Thymus (tissue), 11 donors: ENCODE results near the gene MAP6. TPM values are rescaled to one million over a fixed set of nuclear protein-coding genes. Genes with fewer than 3 reads are reported as not detected.
A peak's percentile ranks its signal among the peaks of the same experiment; 100 is the strongest.
"Not testable (repeated sequence)": the region's sequence is repeated elsewhere in the genome, so short reads cannot be mapped to it uniquely, and the experiment has no call there.

Experiments
- DNase-seq, 9 donors: peaks; one replicate each; pipeline ENCODE4 v3.0.0-alpha.2; 2013; ENCODE audit warnings: low spot score in 9 of 9, low read depth in 6 of 9, missing footprints in 1 of 9
- H3K27ac ChIP-seq, 2 donors: one replicate each; pipeline ENCODE4 v1.5.1; 2013; ENCODE audit warnings: control low read depth in 1 of 2, low read depth in 1 of 2, low read length in 1 of 2, mild to moderate bottlenecking in 1 of 2, moderate library complexity in 1 of 2
- H3K27me3 ChIP-seq, 2 donors: one replicate each; pipeline ENCODE4 v1.5.1; 2013; ENCODE audit warnings: low read length in 1 of 2; ENCODE audit not compliant: control insufficient read depth in 2 of 2, insufficient read depth in 1 of 2
- H3K36me3 ChIP-seq, 2 donors: one replicate each; pipeline ENCODE4 v1.5.1; 2013; ENCODE audit warnings: low read length in 1 of 2, mild to moderate bottlenecking in 1 of 2, moderate library complexity in 1 of 2; ENCODE audit not compliant: control insufficient read depth in 2 of 2, insufficient read depth in 2 of 2
- H3K4me1 ChIP-seq, 2 donors: one replicate each; pipeline ENCODE4 v1.5.1; 2013; ENCODE audit warnings: low read length in 2 of 2; ENCODE audit not compliant: control insufficient read depth in 2 of 2, insufficient read depth in 2 of 2
- H3K4me3 ChIP-seq, 2 donors: one replicate each; pipeline ENCODE4 v1.5.1; 2013; ENCODE audit warnings: low read length in 2 of 2, control low read depth in 1 of 2, mild to moderate bottlenecking in 1 of 2
- H3K9me3 ChIP-seq, 2 donors: one replicate each; pipeline ENCODE4 v1.5.1; 2013; ENCODE audit warnings: low read length in 1 of 2, mild to moderate bottlenecking in 1 of 2; ENCODE audit not compliant: control insufficient read depth in 2 of 2, insufficient read depth in 1 of 2
- WGBS: extraction: QIAGEN DNeasy Blood & Tissue Kit; methylation state at CpG from one replicate; pipeline ENCODE4 v1.1.7; 2013; 5-methylcytosine and 5-hydroxymethylcytosine counted together
- polyA plus RNA-seq: library from polyadenylated mRNA; stranded (reverse); fragments of 200-250 nt; gene quantifications from one replicate; pipeline ENCODE4 v1.2.3, GENCODE V29; 2013
- total RNA-seq: library from RNA; stranded (reverse); fragments of 120-200 nt; gene quantifications from one replicate; pipeline ENCODE4 v1.2.4, GENCODE V29; 2013
- donor health status: healthy.

The MAP6 gene
- total and polyA plus RNA-seq, 2 donors: 1.3 TPM

DNA sequence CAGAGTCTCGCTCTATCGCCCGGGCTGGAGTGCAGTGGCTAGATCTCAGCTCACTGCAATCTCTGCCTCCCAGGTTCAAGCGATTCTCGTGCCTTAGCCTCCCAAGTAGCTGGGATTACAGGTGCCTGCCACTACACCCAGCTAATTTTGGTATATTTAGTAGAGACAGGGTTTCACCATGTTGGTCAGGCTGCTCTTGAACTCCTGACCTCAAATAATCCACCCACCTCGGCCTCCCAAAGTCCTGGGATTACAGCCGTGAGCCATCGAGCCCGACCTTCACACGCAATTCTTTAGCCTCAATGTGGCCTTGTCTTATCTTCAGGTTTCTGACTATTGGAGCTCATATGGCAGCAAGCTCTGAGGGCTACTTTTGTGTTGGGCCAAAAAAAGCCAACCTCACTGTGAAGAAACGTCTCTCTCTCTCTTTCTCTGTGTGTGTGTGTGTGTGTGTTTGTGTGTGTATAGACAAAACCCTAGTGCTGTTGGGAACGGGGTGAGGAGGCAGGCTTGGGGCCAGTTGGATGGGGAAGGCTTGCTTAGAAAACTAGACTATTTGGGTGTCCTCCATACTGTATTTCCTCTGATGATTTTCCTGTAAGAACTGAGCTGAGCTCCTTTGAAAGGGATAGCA lies 84.1 kb downstream of the MAP6 start:
- H3K9me3 ChIP-seq, H3K4me3 ChIP-seq, DNase-seq, H3K36me3 ChIP-seq, H3K27ac ChIP-seq: not testable (repeated sequence)
- H3K4me1 ChIP-seq: peaks cover 7 to 16% of the 10 kb centered on the region in 2 donors
- WGBS: 97% methylated on average over 12 of the region's 12 CpGs
- peaks cover 2 to 19% of the 10 kb centered on the region in 2 donors for H3K27me3 ChIP-seq

DNA sequence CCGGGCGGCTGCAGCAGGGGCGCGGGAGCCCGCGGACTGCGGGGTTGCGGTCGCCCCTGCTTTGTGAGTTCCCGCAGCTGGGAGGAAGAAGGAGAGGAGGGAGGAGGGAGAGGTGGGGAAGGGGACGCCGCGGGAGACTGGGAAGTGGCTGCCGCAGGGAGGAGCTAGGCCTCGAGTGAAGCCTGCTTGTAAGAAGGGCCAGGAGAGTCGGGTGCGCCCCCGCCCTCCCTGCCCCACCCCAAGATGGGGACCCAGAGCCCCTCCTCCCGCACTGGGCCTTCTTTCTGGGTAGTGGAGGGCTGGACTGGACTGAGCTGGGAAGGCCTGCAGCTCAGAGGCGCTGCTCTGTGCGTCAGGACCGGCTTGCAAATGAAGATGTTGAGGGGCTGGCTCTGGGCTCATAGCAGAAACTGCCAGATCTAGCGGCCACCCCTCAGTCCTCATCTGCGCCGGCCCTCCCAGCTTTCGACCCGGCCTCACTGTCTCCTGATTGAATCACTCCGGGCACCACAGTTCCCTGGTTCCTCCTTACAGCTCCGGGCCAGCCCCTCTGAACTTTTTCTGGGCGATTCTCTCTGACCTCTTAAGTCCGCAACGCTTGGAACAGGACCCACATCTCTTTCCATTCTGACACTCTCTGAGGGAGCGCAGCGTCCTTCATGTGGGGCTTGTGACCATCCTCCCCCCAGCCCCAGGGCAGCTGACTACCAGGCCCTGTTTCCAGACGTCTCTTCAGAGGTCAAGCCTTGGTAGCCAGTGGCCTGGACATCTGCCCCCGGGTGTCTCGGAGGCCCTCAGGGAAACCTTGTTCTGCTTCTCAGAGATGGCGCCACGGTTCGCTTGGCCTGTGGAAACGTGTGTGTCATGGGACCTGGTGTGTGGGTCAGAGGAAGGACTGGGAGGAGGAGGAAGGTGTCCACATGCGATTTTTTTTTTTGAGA lies 84.8 kb downstream of the MAP6 start:
- peak overlapping the region; percentile 83 for H3K27ac ChIP-seq
- peaks cover 2 to 19% of the 10 kb centered on the region in 2 donors for H3K27me3 ChIP-seq
- H3K4me1 ChIP-seq: peaks cover 7 to 16% of the 10 kb centered on the region in 2 donors
- H3K4me3 ChIP-seq: peak overlapping the region; percentile 66 to 72
- H3K36me3 ChIP-seq: no peaks in the 10 kb centered on the region
- no peaks in the 10 kb centered on the region for H3K9me3 ChIP-seq
- WGBS: 33% methylated on average over 42 of the region's 42 CpGs
- DNase-seq: peak in 3 of 9 donors; percentile 33 to 71 (median 33)

DNA sequence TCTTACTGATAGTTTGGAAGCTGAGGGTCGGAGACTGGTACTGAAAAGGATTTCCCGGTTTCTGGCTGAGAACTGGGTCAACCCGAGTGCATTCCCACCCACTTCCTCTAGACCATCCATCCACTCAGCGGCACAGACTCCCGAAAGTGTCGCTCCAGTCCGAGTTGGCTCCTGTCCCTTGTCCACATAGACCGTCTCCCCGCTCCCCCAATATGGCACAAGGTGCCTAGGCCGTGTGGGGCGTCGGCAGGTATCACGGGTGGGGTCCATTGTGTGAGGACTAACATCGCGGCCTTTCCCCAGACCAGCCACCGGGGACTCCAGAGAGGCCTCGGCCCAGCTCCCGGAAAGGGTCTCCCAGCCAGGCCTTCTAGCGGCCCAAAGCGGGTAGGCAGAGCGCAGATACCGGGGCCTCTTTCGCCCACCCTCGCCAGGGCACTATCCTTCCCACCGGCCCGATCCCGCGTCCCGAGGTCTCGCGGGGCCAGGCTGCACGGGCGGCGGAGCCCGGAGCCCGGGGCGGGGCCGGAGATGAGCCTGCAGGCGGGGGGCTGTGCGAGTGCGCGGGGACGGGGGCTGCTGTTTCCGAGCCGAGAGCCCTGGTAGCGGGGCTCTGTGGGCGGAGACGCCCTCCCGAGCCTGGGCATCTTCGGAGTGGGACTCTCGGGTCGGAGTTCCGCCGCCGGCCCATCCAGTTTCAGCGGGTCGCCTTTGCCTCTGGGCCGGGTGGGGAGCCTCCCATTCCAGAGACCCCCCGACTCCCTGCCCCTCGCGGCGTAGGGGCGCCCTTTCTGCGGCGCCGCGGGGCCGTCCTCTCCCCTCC lies 85.7 kb downstream of the MAP6 start:
- 4% methylated on average over 68 of the region's 68 CpGs for WGBS
- no peaks in the 10 kb centered on the region for H3K9me3 ChIP-seq
- H3K27me3 ChIP-seq: peaks cover 2 to 19% of the 10 kb centered on the region in 2 donors
- peak in 8 of 9 donors; percentile 48 to 90 (median 54) for DNase-seq
- no peaks in the 10 kb centered on the region for H3K36me3 ChIP-seq
- H3K27ac ChIP-seq: peak overlapping the region; percentile 83
- H3K4me3 ChIP-seq: peak overlapping the region; percentile 66 to 72
- peaks cover 7 to 16% of the 10 kb centered on the region in 2 donors for H3K4me1 ChIP-seq

DNA sequence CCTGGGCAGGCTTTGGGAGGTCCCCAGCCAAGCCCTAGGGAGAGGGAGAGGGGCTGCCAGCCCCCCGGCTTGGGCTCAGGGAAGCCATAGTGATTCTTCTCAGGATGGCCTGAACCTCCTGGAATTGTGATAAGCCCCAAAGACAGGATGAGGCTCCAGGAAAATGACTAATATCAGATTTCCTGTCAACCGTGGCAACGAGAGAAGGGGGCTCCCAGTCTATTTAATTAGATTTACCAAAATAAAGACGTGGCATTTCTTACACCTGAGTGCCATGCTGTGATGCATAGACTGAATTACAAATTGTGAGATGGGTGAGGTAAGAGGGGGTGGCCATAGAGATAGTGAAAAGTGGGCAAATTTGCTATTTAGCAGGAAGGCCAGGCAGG lies 86.3 kb downstream of the MAP6 start:
- 29% methylated on average over 4 of the region's 4 CpGs for WGBS
- Histone ChIP-seq H3K27ac (peak overlapping the region in 1 of 2 donors; percentile 83), H3K36me3 (no peaks in the 10 kb centered on the region), H3K9me3 (no peaks in the 10 kb centered on the region), H3K4me1 (peaks cover 7 to 16% of the 10 kb centered on the region in 2 donors), H3K27me3 (peaks cover 2 to 19% of the 10 kb centered on the region in 2 donors), H3K4me3 (peak overlapping the region; percentile 66 to 72)
- DNase-seq: no peak

DNA sequence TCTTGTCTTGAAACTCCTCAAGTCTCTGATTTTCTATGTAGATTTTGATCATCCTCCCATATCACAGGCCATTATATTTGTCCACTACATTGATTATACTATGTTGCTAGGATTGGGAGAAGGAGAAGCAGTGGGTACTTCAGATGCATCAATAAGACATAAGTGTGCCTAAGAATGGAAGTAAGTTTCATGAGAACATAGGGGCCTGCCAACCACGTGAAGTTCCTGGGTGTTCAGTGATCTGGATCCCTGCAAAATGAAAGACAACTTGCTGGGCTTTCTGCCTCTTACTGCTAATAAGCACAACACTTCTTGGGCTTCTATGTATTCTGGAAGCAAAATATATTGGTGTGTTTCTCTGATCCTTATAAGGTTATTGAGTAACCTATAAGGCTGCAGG lies 89.0 kb downstream of the MAP6 start:
- Histone ChIP-seq H3K27ac (no peak overlapping the region), H3K4me1 (peaks cover 7 to 16% of the 10 kb centered on the region in 2 donors), H3K36me3 (no peaks in the 10 kb centered on the region), H3K9me3 (no peaks in the 10 kb centered on the region), H3K27me3 (peaks cover 2 to 19% of the 10 kb centered on the region in 2 donors), H3K4me3 (no peak overlapping the region)
- DNase-seq: no peak
- 86% methylated on average over 1 of the region's 1 CpG for WGBS

DNA sequence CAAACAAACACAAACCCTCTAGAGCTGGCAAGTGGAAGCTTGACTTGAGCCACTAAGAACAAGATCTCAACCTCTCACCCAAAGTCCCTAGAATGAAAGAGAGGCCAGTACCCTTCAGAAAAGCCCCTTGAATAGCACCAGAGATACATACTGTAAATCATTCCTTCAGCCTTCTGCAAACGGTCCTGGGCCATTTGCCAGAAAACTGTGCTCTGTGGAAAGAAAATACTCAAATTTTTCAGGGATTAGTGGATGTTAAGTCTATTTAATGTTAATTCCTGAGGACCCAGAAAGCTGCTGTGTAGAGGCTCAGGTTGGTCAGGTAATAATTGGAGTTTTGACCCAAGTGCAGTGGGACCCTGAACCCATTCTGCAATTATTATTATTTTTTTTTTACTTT lies 89.9 kb downstream of the MAP6 start:
- peaks cover 2 to 18% of the 10 kb centered on the region in 2 donors for H3K27me3 ChIP-seq
- DNase-seq: no peak
- 35% methylated on average over 1 of the region's 1 CpG for WGBS
- H3K4me1 ChIP-seq: peaks cover 7 to 12% of the 10 kb centered on the region in 2 donors
- no peaks in the 10 kb centered on the region for H3K36me3 ChIP-seq
- H3K9me3 ChIP-seq: no peaks in the 10 kb centered on the region
- H3K27ac ChIP-seq: no peak overlapping the region
- H3K4me3 ChIP-seq: no peak overlapping the region

DNA sequence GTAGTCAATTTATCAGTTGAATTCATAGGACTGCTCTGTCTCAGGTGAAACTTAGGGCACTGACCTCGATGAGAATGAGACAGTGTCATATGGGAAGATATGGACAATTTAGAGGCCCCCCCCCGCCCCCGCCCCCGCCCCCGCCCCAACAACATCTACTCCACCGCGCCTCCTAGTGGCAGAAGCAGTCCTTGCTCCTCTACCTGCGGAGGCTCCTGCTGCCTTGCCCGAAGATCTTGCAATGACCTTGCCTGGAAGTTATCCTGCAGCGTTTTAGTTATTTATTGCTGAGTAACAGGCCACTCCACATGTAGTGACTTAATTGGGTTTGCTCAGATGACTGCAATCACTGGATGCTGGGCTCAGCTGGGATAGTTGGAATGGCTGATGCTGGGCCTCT lies 91.6 kb downstream of the MAP6 start:
- Histone ChIP-seq H3K27ac (no peak overlapping the region), H3K36me3 (peaks cover 2 to 6% of the 10 kb centered on the region in 2 donors), H3K4me3 (no peak overlapping the region), H3K27me3 (peaks cover 0 to 4% of the 10 kb centered on the region in 2 donors), H3K9me3 (no peaks in the 10 kb centered on the region), H3K4me1 (no peaks in the 10 kb centered on the region)
- DNase-seq: peak in 2 of 9 donors; percentile 26 to 34
- WGBS: 36% methylated on average over 10 of the region's 10 CpGs

DNA sequence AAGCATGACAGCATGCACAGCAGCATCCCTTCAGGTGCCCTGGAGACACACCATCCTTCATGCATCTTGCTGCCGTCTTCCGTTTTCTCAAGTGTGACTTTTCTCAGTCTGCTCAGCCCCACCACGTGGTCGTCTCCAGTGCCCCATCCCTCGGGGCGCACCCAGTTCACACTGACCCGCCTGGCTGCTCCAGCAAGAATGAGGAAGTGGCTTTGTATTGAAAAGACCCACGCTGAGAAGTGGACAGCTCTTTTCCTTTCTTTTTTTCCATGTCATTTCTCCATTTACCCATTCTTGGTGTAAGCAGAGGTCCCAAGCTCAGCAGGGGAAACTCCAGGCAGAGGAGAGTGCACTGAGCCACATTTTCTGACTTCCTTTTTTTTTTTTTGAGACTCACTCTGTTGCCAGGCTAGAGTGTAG lies 92.3 kb downstream of the MAP6 start:
- DNase-seq: peak in 1 of 9 donors; percentile 35
- no peaks in the 10 kb centered on the region for H3K4me1 ChIP-seq
- H3K36me3 ChIP-seq: peaks cover 7 to 13% of the 10 kb centered on the region in 2 donors
- H3K27ac ChIP-seq: no peak overlapping the region
- H3K27me3 ChIP-seq: no peaks in the 10 kb centered on the region
- no peak overlapping the region for H3K4me3 ChIP-seq
- H3K9me3 ChIP-seq: no peaks in the 10 kb centered on the region
- WGBS: 26% methylated on average over 8 of the region's 8 CpGs
